Lung microvascular endothelial cell (primary cell): Measurements from ENCODE around the gene LAMB1. TPM values are rescaled to one million over a fixed set of nuclear protein-coding genes. Genes with fewer than 3 reads are reported as not detected.
"Not testable (repeated sequence)": the region's sequence is repeated elsewhere in the genome, so short reads cannot be mapped to it uniquely, and the experiment has no call there.

Experiments used
- DNase-seq, 2 donors: peaks; one replicate each; pipeline versions ENCODE4 v3.0.0 to v3.0.0-alpha.2; 2010; ENCODE audit warnings: low read depth in 2 of 2
- total RNA-seq: library from RNA; depleted of rRNA; stranded (reverse); fragments of >200 nt; gene quantifications from 2 replicates; pipeline ENCODE4 v1.2.1, GENCODE V29; 2014

LAMB1 gene
- total RNA-seq: 315 and 406 TPM in 2 replicates

DNA sequence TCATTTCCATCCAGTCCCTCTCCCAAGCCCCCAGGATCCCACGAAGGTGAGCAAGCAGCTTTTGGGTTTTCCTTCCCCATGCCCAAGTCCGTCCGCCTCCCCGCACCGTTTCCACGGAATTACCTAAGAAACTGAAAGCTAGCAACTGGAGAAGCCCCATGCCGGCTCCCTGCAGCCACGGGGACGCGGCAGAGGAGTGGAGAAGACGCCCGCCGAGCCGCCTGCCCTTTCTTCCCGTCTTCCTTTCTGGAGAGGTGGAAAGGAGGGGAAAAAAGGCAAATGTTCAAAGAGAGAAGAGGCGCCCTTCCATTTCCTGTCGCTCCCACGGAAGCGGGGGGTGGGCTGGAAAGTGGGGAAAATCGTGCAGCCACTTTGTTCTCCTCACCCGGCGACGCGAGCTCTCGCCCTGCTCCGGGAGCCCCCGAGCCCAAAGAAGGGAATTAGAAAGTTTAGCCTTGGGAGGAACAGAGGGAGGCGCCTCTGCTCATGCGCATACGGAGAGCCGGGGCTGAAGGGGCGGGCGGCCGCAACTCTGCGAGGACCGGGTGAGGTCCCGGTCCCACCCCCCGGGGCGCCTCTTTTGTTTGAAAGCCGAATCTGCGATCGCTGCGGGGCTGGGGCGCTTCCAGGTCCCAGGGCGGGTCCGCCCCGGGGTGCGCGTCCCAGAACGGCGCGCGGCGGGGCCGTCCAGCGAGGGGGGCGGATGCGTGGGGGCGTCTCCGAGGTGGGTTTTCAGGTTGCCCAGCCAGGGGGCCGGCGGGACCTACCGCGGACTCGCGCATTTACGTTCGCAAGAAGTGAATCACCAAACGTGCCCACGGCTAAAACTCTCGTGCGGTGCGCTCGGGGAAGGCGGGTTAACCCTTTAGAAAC is at the start of gene LAMB1:
Gene LAMB1, minus strand, starts transcription at position 436 of the 873 bp plus-strand sequence. Its CDS starts 276 bp downstream, at position 160.
- DNase-seq: peak; percentile 72 to 78

GRCh38 chr7:108051454-108051853 is 48.5 kb upstream of the LAMB1 start:
- DNase-seq: no peak

DNA sequence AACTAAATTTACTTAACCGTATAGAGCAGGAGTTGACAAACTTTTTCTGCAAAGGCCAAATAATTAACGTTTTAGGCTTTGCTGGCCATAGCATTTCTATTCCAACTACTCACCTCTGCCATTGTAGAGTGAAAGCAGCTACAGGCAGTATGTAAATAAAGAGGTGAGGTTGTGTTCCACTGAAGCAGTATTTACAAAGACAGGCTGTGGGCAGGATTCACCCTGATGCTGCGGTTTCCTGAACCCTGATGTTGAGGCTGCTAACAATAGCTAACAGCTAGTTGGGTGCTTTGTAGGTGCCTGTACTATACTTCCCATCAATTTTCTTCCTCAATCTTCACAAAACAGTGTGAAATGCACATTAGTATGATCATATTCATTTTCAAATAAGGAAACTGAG is 47.0 kb upstream of the LAMB1 start:
- no peak for DNase-seq

- DNase-seq: no peak
These were observed 45.5 kb upstream of the LAMB1 start for GRCh38 chr7:108048422-108048821.

DNA sequence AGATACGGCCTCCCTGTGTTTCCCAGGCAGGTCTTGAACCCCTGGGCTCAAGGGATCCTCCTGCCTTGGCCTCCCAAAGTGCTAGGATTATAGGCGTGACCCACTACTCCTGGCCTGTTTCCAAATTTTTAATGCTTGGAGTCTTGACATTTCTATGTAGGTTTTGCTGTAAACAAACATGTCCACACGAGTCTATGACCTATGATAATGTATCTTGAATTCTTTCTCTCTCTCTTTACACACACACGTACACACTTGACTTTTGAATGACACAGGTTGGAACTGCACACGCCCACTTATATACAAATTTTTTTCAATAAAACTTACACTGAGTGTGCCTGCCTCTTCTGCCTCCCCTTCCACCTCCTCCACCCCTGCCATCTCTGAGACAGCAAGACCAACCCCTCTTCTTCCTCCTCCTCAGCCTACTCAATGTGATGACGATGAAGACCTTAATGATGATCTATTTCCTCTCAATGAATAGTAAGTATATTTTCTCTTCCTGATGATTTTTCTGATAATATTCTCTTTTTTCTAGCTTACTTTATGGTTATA is 44.1 kb upstream of the LAMB1 start:
- no peak for DNase-seq

DNA sequence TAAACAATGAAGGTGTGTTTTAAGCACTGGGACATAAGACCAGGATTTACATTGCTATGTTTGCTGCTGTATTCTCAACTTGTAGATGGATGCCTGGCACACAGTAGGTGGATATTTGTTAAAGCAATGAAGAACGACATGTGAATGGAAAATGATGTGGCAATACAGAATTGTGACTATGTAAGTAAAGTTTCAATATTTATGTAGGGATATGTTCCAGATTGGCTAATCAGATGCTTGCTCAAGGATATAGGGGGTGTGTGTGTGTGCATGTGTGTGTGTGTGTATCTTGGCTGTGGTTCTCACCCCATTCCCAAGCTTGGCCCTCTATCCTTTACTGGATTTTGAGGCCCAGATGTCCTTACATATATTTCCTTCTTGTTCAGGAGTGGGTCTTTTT is 42.7 kb upstream of the LAMB1 start:
- DNase-seq: peak in 1 of 2 donors; percentile 24

- peak in 1 of 2 donors; percentile 84 for DNase-seq
These were observed 42.2 kb upstream of the LAMB1 start for GRCh38 chr7:108045154-108045553.

GRCh38 chr7:108044345-108044744 is 41.4 kb upstream of the LAMB1 start:
- no peak for DNase-seq

DNA sequence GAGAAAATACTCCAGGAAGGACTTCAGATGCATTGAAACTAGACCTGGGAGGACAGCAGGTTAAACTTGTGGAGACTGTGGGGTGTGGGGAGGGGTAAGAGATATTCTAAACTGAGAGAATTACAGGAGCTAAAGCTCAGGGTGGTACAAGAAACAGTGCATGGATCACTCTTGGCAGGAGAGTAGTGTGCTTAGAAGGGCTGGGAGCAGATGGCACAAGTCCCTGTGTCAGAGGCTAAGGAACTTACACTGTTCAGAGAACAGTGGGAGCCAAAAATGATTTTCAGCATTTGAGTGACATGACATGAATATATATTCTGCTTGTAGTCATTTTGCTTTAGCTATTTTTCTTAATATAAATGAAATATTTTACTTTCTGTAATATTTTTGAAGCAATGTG is 36.0 kb upstream of the LAMB1 start:
- no peak for DNase-seq

DNA sequence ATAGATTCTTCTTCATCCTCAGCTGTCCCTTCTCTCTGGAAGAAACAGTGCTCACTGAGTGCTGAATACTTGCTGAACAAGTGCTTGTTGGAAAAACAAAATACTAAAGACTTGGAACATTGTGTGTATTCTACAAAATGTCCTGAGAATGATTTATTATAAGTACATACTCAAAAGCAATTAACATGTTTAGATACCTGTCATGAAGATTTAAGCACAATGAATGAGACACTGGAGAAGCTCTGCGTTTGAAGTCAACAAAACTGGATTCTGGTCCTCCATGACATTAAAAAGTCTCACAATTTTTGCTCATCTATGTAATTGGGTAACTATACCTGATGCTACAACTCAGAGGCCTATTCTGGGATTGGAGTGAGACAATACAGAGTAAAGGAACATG is 34.8 kb upstream of the LAMB1 start:
- no peak for DNase-seq

DNA sequence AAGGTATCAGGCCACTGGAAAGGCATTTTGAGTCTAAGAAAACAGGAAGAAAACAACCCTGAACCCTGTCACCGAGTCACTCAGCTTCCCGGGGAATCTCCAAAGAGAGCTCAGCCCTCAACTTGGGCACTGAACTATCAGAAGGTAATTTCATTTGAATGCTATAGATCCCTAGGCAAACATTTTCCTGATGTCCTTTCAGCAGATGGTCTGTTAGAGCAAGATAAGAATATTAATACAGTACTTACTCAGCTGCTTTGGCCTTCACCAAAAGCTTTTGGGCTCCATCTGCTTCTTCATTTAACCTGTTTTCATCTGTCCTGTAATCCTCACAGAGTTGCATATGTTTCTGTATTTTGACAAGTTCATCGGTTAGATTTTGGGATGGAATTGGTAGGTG is 34.2 kb upstream of the LAMB1 start:
- DNase-seq: no peak

GRCh38 chr7:108034586-108034985 is 31.6 kb upstream of the LAMB1 start:
- DNase-seq: no peak

- DNase-seq: no peak
These were observed 31.0 kb upstream of the LAMB1 start for GRCh38 chr7:108033776-108034497.

DNA sequence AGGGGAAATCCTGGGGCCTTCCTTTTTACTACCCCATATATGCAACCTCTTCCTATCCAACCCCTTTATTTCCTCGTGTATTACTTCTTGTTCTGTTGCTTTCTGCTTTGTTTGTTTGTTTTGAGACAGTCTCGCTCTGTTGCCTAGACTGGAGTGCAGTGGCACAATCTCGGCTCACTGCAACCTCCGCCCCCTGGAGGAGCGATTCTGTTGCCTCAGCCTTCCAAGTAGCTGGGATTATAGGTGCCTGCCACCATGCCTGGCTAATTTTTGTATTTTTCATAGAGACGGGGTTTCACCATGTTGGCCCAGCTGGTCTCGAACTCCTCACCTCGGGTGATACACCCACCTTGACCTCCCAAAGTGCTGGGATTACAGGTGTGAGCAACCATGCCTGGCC is 30.3 kb upstream of the LAMB1 start:
- not testable (repeated sequence) for DNase-seq

GRCh38 chr7:108030516-108030915 is 27.6 kb upstream of the LAMB1 start:
- peak in 1 of 2 donors; percentile 40 for DNase-seq

- DNase-seq: no peak
These were observed 26.1 kb upstream of the LAMB1 start for GRCh38 chr7:108029034-108029433.

DNA sequence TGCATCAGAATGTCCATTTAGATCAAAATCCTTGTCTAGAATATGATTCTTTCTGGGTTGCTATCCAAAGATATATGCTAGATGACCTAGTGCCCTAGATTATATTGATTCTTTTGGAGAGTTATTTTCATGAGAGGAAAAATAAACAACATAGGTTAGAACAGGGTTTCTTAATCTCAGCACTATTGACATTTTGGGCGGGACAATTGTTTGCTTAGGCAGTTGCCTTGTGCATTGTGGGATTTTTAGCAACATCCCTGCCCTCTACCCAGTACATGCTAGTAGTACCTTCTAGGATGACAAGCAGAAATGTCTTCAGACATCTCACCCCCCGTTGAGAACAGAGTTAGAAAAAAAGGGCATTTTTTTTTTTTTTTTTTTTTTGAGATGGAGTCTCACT is 25.1 kb upstream of the LAMB1 start:
- DNase-seq: no peak

- no peak for DNase-seq
These were observed 24.3 kb upstream of the LAMB1 start for GRCh38 chr7:108027239-108027638.

GRCh38 chr7:108026647-108027046 is 23.7 kb upstream of the LAMB1 start:
- no peak for DNase-seq

GRCh38 chr7:108026116-108026515 is 23.2 kb upstream of the LAMB1 start:
- DNase-seq: no peak

GRCh38 chr7:108024538-108024937 is 21.6 kb upstream of the LAMB1 start:
- DNase-seq: no peak

GRCh38 chr7:108020585-108020984 is 17.6 kb upstream of the LAMB1 start:
- peak; percentile 47 to 60 for DNase-seq
